Measurements from ENCODE around the gene PRPF8.

PRPF8 gene

DNA sequence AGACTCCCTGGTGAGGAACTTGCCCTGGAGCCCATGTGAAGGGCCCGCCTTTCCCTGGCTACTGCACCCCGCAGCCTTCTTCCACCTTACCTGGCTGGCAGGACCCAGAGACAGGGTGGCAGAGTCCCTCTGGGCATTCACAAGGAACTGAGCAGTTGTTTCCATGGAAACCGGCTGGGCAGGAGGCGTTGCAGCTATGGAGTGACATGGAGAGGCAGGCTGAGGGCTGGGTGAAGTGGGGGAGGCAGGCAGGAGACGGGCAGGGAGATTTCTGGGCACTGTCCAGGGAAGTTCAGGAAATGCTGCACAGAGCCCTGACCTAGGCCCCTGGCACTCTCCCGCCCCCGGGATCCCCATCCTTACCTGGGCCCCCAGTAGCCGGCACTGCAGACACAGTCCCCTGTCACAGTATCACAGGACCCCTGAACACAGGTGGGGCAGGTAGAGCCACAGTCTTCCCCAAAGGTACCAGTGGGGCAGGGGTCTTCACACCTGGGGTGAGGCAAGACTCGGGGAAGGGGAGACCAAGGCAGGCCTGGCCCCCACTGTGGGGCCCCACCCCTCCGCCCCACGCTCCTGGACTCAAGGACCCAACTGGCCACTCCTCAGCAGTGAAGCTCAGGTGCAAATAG lies 45.0 kb downstream of the PRPF8 start:
- TF ChIP-seq, protein P1, sequence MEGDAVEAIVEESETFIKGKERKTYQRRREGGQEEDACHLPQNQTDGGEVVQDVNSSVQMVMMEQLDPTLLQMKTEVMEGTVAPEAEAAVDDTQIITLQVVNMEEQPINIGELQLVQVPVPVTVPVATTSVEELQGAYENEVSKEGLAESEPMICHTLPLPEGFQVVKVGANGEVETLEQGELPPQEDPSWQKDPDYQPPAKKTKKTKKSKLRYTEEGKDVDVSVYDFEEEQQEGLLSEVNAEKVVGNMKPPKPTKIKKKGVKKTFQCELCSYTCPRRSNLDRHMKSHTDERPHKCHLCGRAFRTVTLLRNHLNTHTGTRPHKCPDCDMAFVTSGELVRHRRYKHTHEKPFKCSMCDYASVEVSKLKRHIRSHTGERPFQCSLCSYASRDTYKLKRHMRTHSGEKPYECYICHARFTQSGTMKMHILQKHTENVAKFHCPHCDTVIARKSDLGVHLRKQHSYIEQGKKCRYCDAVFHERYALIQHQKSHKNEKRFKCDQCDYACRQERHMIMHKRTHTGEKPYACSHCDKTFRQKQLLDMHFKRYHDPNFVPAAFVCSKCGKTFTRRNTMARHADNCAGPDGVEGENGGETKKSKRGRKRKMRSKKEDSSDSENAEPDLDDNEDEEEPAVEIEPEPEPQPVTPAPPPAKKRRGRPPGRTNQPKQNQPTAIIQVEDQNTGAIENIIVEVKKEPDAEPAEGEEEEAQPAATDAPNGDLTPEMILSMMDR (IDR thresholded peaks at IDR 0.05) = no peak
- no peak overlapping the region for H3K27ac ChIP-seq
- no peak overlapping the region for H3K4me3 ChIP-seq
- no peak for DNase-seq (ENCODE audit: low spot score)

DNA sequence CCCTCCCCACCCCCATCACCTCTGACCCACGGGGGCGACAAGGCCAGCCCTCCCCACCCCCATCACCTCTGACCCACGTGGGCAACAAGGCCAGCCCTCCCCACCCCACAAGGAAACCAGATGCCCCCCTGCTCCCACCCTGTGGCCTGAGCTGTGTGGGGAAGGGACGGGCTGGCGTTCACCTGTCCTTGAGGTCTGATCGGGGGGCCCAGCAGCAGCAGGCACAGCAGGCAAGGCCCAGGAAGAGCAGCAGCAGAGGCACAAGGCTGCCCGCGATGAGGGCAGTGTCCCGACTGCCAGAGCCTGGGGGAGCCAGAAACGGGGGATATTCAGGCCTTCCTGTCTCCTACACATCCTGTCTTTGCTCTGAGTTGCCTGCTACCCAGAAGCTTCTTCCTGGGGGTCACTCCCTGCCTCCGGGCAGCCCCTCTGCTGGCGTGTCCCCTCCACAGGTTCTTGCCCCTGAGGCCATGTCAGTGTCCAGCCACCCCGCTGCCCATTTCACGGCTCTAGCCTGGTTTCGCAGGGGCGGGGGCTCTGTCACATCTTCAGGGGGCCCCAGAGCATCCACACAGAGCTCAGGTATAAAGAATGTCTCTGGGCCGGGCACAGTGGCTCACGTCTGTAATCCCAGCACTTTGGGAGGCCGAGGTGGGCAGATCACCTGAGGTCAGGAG lies 45.9 kb downstream of the PRPF8 start:
- no peak overlapping the region for H3K27ac ChIP-seq
- TF ChIP-seq, protein P1 (IDR thresholded peaks at IDR 0.05) = no peak
- H3K4me3 ChIP-seq = no peak overlapping the region
- DNase-seq (ENCODE audit: low spot score) = no peak

DNA sequence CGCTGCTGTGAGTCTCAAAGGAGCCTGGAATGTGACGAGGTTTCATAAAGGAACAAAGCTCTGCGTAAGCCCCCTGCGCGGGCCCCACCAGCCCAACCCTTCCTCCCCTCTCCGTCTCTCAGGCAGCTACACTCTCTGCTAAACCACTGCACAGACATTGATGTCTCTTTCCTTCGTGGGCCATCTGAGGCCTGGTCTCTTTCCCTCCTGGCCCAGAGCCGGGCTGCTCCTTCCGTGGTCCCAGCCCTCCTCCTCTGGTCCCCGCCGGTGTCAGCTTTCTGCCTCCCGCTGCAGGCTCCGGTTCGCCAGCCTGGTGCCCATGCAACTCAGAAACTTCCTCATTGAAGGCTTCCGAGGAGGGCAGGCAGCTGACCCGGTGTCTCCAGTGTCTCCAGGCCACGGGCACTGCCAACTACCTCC lies 46.5 kb downstream of the PRPF8 start:
- H3K4me3 ChIP-seq = no peak overlapping the region
- TF ChIP-seq, protein P1 (IDR thresholded peaks at IDR 0.05) = no peak
- H3K27ac ChIP-seq = no peak overlapping the region
- no peak for DNase-seq (ENCODE audit: low spot score)

DNA sequence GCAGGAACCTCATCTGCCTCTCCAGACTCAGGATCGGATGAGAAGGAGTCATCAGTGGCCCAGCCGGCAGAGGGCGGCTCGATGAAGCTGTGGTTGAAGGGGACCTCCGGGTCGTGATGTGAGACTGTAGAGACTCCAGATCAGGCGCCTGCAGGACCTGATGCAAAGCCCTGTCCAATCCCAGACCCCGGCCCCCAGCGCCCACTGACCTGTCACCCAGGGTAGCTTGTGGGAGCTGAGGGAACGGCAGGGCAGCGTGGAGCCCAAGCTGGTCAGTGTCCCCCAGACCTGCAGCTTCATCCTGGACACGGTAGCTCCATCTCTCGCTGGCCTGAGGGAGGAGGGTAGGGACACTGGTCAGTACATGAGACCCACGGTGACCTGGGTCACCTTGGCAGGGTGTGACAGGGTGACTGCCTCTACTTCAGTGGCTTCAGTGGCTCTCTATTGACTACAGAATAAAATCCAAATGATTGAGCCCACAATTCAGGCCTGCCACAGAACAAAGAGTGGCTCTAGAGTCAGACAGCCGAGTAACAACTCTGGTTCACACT lies 47.9 kb downstream of the PRPF8 start:
- DNase-seq (ENCODE audit: low spot score) = no peak

DNA sequence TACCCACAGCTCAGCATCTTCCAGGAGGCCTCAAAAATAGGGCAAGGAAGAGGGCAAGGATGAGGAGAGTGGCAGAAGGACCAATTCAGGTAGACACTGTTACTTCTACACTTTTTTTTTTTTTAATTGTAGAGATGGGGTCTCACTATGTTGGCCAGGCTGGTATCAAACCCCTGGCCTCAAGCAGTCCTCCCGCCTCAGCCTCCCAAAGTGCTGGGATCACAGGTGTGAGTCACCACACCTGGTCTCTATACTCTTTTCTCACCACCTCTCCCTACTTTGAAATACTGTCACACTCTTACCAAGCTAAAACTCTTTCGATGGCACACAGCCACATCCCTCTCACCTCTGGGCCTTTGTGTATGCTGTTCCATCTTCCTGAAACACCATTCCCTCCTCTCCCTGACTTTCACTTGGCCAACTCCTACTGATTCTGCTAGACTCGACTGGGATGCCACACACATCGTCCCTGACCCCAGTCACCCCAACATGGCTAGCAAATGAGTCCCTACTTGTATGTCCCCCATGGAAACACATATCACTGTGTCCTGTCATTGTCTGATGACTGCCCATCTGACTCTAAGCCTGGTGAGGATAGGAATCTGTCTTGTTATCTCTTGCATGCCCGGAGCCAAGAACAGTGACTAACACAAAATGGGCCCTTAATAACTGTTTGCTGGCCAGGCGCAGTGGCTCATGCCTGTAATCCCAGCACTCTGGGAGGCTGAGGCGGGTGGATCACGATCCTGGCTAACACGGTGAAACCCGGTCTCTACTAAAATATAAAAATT lies 48.8 kb downstream of the PRPF8 start:
- no peak overlapping the region for H3K27ac ChIP-seq
- TF ChIP-seq, protein P1 (IDR thresholded peaks at IDR 0.05) = no peak
- no peak for DNase-seq (ENCODE audit: low spot score)
- no peak overlapping the region for H3K4me3 ChIP-seq

More for the DNA sequence above, 47.9 kb downstream of the PRPF8 start:
- H3K27ac ChIP-seq = no peak overlapping the region
- TF ChIP-seq, protein P1 (IDR thresholded peaks at IDR 0.05) = no peak
- no peak overlapping the region for H3K4me3 ChIP-seq

DNA sequence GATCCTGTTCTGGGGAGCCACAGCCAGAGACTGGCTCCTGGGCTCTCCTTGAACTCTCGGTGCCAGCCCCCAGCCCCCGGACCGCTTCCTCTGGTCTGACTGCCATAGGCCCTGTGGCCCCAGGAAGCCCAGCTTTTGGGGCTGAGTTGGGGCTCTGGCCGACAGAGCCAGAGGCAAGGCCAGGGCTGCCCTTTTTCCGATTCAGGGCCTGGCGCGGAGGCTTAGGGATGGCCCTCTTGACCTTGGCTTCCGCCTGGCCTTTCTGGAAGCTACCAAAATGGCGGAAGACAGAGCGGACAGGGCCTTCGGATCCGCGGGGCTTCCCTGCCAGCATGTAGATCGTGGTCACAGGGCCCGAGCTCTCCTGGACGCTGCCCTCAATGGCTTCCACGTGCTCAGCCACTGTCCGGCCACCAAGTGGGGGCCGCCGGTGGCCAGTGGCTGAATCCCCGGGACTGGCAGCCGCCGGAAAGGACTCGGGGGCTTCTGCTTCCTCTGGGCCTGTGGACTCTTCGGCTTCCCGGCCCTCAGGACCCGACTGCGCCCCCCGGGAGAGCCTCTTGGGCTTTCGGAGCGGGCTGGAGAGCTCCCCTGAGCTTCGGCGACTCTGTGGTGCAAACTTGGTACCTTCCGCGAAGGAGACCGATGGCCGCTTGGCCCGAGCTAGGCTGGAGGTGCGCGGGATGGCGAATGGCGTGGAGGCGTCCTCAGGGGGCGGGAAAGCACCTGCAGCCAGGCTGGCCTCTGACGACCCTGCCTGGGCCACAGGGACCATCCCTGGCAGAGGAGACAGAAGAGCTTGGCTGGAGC lies 49.6 kb downstream of the PRPF8 start:
- TF ChIP-seq, protein P1 (IDR thresholded peaks at IDR 0.05) = no peak
- H3K27ac ChIP-seq = no peak overlapping the region
- H3K4me3 ChIP-seq = no peak overlapping the region
- DNase-seq (ENCODE audit: low spot score) = no peak

Data from coronary artery (tissue), 2 donors.